ENCODE measurements around the gene QKI. TPM values are rescaled to one million over a fixed set of nuclear protein-coding genes. Genes with fewer than 3 reads are reported as not detected.

QKI gene
- total and polyA plus RNA-seq, 2 of the 8 experiments (the other 6 are each of a cell fraction or from before 2014, with no cell fraction given) = 181 to 183 TPM

DNA sequence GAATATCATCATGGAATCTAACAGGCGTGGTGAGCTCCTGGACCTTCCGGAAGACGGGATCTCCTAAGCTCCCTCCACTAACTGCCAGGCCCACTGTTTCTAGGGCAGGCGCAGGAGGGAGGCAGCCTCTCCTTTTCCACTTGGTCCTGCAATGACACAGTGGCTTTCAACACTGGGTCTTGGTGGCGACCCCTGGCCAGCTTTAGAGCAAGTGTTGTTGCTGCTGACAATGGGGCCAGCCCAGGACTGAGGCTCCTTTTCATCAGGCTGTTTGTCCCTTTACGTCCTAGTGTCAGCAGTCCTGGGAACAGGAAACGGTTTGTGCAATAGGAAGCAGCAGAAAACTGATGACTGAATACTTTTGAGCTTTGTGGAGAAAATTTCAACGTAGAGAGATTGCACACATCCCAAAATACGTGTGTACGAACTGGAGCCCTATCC lies 9.7 kb upstream of the QKI start:
- H4K8ac ChIP-seq (ENCODE audit: extremely low read depth, insufficient read depth, low read length) = no peak overlapping the region; the same call in 1 of the 2 replicates
- FAIRE-seq = no peak
- no peak overlapping the region for H2AK5ac ChIP-seq (ENCODE audit: low read depth, low read length)
- no peak overlapping the region for H3K4me2 ChIP-seq (ENCODE audit: insufficient read depth in 1 of 2, low read depth in 2 of 2, low read length in 2 of 2)
- no peak overlapping the region for H3K4ac ChIP-seq (replicated peaks; ENCODE audit: insufficient read length, low read depth, low read length)
- H3K9me3 ChIP-seq (ENCODE audit: insufficient read depth in 2 of 2, low read depth in 1 of 2, low read length in 1 of 2) = no peaks in the 10 kb centered on the region
- no peak overlapping the region for H2BK12ac ChIP-seq (ENCODE audit: low read depth, low read length)
- H3K23me2 ChIP-seq (ENCODE audit: low read depth, low read length) = no peaks in the 10 kb centered on the region
- H3K4me1 ChIP-seq (replicated peaks in 1 of 4; ENCODE audit: control insufficient read depth in 3 of 4, insufficient read depth in 4 of 4, low read length in 3 of 4) = peaks cover 0 to 7% (median 4%) of the 10 kb centered on the region in 4 experiments; a peak in 5 of 7 replicates
- no peak overlapping the region for H3K9ac ChIP-seq (replicated peaks in 1 of 4; ENCODE audit: extremely low read depth in 1 of 4, low read depth in 3 of 4, low read length in 3 of 4)
- H2BK15ac ChIP-seq (ENCODE audit: low read length) = peak overlapping the region; percentile 50; the same call in 1 of the 2 replicates
- H3K14ac ChIP-seq (ENCODE audit: insufficient read length) = no peak overlapping the region
- H3K27me3 ChIP-seq (replicated peaks in 1 of 4; ENCODE audit: control insufficient read depth in 3 of 4, extremely low read depth in 1 of 4, insufficient read depth in 3 of 4, low read length in 3 of 4) = no peaks in the 10 kb centered on the region
- no peak overlapping the region for H3K27ac ChIP-seq (ENCODE audit: low read depth, low read length)
- H4K91ac ChIP-seq (replicated peaks; ENCODE audit: insufficient read length, low read length) = no peak overlapping the region
- H3K4me3 ChIP-seq (ENCODE audit: extremely low read depth in 1 of 4, insufficient read depth in 2 of 4, low read depth in 3 of 4, low read length in 4 of 4) = no peak overlapping the region
- H4K20me1 ChIP-seq (replicated peaks in 1 of 2; ENCODE audit: control insufficient read depth in 1 of 2, insufficient read depth in 2 of 2, low read length in 2 of 2) = no peaks in the 10 kb centered on the region
- H2BK20ac ChIP-seq (ENCODE audit: low read length) = no peak overlapping the region
- no peak overlapping the region for H3K18ac ChIP-seq (ENCODE audit: extremely low read depth, low read length)
- 90% methylated on average over 10 of the region's 10 CpGs; no CpG with 5 or more reads in 1 of the 2 experiments for WGBS, 2 experiments (ENCODE audit: extremely low coverage in 1 of 2, insufficient coverage in 1 of 2, insufficient read length in 1 of 2, insufficient replicate concordance in 2 of 2, low coverage in 1 of 2, low lambda C conversion rate in 2 of 2, missing lambda C conversion rate in 1 of 2)
- TF ChIP-seq KDM5A (IDR thresholded peaks at IDR 0.05; ENCODE audit: low read length) (no peak), POU5F1 (IDR thresholded peaks at IDR 0.05; ENCODE audit: low read depth, low read length) (no peak), RNF2 (IDR thresholded peaks at IDR 0.05; ENCODE audit: borderline replicate concordance, low read depth, low read length, missing control alignments, poor library complexity, severe bottlenecking) (no peak)
- TF ChIP-seq, protein P1, sequence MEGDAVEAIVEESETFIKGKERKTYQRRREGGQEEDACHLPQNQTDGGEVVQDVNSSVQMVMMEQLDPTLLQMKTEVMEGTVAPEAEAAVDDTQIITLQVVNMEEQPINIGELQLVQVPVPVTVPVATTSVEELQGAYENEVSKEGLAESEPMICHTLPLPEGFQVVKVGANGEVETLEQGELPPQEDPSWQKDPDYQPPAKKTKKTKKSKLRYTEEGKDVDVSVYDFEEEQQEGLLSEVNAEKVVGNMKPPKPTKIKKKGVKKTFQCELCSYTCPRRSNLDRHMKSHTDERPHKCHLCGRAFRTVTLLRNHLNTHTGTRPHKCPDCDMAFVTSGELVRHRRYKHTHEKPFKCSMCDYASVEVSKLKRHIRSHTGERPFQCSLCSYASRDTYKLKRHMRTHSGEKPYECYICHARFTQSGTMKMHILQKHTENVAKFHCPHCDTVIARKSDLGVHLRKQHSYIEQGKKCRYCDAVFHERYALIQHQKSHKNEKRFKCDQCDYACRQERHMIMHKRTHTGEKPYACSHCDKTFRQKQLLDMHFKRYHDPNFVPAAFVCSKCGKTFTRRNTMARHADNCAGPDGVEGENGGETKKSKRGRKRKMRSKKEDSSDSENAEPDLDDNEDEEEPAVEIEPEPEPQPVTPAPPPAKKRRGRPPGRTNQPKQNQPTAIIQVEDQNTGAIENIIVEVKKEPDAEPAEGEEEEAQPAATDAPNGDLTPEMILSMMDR (IDR thresholded peaks at IDR 0.05; ENCODE audit: control extremely low read depth in 1 of 3, insufficient read depth in 1 of 3, low read depth in 1 of 3, low read length in 3 of 3) = peak in 2 of 3 experiments; percentile 0 to 4; a peak in 2 of 4 replicates
- H2BK5ac ChIP-seq (ENCODE audit: low read depth, low read length) = no peak overlapping the region
- H3K36me3 ChIP-seq (ENCODE audit: control insufficient read depth in 2 of 4, insufficient read depth in 4 of 4, low read length in 3 of 4) = no peaks in the 10 kb centered on the region
- no peak overlapping the region for H3K56ac ChIP-seq (replicated peaks; ENCODE audit: insufficient read length, low read depth, low read length)
- no peaks in the 10 kb centered on the region for H3K79me1 ChIP-seq (ENCODE audit: low read depth, low read length)
- H2BK120ac ChIP-seq (replicated peaks; ENCODE audit: low read depth, low read length) = no peak overlapping the region
- DNase-seq (ENCODE audit: low read depth in 1 of 2, low spot score in 2 of 2) = no peak
- no peak overlapping the region for H2AFZ ChIP-seq (ENCODE audit: low read length)
- H3K23ac ChIP-seq (ENCODE audit: insufficient read length) = no peak overlapping the region
- H3K79me2 ChIP-seq (ENCODE audit: control insufficient read depth in 1 of 2, insufficient read depth in 2 of 2, low read length in 2 of 2) = no peaks in the 10 kb centered on the region
- CTCF ChIA-PET (ENCODE audit: partially characterized antibody) = interaction anchor here (0.8 to 1.4 kb wide), 5 partner anchors 18 to 497 kb away, joined by 3 to 4 read pairs (median 3); no protein-coding TSS in a partner anchor
- H4K5ac ChIP-seq (ENCODE audit: insufficient read length, low read depth, low read length) = no peak overlapping the region
- POLR2A ChIA-PET (ENCODE audit: partially characterized antibody) = interaction anchor here (1.7 kb wide), 1 partner anchor 11 kb away, joined by 7 read pairs; no protein-coding TSS in a partner anchor
